NCI-H1694 treated with DMSO at 0.1 percent for 48 hours (cell line): ENCODE measurements around the gene ASB15.

ENCODE experiments used
- DNase-seq: peaks from one replicate; lab custom pipeline; 2025; lab: John Stamatoyannopoulos, UW

ASB15 gene

DNA sequence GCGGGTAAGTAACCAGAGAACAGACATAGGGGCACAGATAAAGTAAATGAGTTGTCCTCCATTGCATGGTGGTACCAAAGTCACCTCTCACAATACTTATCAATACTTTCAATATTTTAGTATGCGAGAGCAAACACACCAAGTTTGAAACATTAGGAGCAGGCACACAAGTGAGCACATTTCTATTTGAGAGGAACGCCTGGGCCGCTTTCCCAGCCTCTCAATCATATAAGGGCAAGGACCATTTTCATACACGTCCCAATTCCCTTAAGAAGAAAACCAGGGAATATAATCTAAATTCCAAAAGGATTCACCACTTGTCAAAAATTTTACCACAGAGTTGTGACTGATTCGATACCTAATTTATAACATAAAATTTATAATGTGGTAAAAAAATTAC is 61.6 kb downstream of the ASB15 start:
- no peak for DNase-seq

DNA sequence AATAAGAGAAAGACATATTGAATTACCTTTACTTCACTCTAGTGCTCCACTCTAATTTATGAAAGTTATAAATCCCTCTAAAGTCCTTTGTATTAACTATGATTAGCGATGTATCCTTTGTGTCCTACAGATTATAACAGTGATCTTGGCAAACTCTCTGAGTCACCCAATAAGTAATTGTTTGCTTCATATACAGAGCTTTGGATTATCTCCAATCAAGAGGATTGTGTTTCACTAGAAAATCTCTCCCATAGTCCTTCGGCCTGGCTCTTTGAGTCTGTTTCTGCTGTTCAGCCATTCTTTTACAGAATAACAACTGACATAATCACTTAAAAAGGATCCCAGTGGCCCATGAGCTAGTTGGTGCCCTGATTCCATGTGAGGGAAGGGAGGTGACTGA is 63.5 kb downstream of the ASB15 start:
- no peak for DNase-seq

DNA sequence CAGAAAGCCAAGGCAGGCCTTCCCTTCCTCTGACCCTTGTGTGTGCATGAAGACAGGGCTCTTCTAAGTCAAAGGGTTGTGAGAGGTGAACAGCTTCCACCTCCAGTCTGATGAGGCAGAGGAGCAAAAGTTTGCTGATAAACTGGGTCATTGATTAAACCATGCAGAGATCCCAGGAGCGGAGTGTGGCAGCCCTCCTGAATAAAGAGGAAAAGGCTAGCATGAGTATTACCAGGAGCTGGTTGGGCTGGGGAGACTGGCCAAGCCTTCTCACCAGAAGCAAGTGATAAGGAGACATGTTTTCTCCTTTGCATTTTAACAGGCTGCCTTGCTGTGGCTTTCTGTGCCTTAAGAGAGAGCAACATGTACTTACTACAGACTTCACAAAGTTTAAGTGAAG is 64.3 kb downstream of the ASB15 start:
- no peak for DNase-seq

DNA sequence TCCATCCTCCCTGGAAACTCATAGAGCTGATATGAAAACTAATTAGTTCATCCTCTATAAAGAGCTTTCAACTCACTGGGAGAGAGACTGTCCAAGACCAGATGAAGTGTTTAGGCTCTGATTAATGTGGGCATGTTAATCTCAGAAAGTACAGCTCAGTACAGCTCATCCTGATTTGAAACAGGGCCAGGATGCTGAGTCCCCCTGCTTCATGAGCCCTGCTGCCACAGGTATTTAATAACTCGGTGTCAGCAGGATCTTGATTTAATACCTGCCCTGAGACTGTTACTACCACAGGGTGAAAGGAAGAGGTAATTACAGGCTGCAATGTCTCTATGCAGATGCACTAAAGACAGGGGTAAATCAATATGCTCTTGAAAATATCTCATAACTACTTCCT is 64.9 kb downstream of the ASB15 start:
- DNase-seq: no peak

DNA sequence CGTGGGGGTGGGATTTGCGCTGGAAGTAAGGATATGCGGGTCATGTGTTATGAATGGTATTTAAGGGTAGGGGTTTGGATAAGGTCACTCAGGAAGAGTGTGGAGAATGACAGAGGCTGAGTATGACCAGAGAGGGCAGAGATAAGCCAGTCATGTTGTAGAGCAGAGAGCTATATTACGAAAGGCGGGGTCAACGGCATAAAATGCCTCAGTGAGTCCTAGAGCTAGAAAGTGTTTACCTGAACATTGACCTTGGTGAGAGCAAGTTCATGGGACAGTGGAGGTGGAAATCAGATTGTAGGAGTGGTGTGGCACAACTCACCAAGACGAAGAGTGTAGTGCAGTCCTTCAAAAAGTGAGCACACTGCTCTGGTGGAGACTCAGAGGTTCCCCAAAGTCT is 67.9 kb downstream of the ASB15 start:
- DNase-seq: no peak

DNA sequence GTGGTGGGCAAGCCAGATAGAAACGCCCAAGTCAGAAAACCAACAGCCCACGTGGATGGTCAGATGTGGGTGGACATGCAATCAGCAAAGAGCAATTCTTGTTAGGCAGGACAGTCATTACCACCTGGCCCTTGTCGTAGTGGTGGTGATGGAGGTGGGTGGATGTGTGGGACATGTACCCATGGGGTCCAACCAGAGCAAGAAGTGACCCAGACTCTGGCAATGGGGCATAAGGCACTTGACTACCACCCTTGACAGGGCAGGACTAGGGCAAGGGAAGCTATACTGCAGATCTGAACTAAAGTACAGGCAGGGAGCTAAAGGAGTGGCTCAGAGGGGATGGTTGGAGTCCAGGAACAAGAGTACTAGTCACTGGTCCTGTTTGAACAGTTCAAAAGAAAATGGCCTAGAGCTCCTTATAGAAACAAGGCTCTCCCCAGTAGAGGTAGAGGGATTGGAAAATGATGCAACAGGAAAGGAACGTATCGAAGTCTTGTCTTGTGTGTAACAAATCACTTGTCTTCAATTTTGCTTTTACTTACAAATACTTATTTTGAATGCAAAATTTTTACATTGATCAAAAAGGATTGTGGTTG is 71.6 kb downstream of the ASB15 start:
- DNase-seq: no peak

DNA sequence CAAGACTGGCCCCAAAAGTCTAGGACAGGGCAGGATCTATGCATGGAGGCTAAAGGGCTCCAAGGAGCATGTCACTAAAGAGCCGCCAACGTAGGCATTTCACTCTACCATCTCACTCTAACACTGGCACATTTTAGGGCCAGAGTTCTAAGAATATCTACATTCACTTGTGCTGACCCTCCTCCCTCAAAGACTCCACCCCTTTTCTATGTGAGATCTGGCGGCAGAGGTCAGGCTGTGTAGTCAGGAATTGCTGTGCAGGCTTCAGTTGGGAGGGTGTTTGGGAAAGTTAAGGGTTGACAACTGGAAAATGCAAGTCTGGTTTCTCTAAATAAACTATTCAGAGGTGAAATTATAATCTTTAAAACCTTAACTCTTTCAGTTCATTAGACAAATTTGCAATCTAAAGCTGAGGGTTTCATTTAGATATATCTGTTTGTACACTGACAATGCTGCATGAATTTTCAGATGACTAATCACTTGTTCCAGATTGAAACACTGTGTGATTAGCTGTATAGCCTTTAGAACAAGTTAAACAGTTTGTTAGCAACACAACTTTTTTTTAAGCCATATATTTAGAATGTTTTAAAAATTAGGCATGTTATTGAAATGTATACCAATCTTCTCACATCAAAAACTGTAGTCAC is 72.3 kb downstream of the ASB15 start:
- DNase-seq: no peak

DNA sequence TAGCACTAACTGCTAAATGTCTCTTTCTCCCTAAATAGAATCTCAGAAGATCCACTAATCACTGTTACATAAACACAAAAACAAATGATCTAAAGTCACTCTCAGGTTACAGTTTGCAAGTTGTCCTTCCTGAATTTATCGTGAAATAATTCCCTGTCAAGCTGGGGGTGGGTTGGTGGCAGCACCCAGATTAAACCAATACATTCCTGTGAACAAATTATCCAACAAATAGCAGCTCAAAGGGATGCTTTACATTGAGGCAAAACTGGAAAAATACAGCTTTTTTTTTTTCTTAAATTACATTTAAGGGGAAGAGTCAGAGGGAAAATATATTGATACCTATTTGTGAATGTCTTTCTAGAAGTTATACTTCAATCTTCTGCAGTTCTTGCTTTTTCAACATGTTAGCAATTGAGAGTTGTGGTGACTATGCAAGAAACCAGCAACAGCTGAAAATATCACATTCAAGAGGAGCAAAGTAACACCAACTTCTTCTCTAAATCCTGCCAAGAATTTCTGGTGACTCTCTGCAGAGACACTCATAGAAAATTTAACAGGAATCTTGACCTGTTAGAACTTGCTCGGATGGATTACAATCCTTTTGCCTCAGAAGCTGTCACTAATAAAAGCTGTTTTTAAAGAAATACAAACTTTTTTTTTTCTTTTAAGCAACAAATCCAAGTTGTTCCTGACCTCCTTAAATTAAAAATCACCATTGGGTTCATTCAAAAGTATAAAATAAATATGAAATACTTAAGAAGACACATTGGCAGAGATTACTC is 73.0 kb downstream of the ASB15 start:
- no peak for DNase-seq

DNA sequence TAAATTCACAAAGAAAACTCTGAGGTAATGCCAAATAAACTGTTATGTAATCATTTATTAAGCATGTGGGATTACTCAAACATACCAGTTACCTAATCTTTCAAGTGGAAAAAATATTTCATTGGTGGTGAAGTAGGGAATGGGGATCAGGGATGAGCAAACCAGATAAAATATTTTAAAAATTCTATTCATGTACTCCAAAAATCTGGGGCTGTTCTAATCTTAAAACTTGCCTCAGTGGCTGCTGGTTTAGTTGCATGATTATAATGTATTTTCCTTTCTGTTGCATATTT is 73.5 kb downstream of the ASB15 start:
- DNase-seq: no peak

DNA sequence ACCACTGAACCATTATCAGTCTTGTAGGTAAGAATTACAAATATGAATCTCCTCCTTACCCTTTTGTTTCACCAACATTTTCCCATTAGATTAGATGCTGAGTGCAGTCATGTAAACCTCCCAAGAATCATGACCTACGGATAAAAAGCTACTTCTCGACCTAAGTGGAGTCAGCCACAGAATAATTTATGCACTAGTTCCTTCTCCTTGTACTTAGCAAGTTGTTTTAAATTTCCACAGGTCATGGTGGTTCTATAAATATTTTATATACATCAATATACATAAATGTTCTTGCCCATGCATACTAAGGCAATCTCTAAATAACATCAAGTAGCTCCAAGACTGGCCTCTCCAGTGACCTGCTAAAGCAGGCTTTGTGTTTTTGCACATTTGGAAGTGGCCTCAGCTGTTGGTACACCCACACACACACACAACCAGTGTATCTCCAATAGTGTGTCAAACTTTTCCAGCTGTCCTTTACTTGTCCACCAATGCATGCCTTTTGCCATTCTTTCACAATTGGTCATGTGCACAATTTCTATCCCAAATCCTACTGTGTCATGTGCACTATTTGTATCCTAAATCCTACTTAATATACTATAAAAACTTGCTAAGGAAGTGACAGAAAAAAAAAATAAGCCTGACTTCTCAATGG is 75.6 kb downstream of the ASB15 start:
- no peak for DNase-seq

DNA sequence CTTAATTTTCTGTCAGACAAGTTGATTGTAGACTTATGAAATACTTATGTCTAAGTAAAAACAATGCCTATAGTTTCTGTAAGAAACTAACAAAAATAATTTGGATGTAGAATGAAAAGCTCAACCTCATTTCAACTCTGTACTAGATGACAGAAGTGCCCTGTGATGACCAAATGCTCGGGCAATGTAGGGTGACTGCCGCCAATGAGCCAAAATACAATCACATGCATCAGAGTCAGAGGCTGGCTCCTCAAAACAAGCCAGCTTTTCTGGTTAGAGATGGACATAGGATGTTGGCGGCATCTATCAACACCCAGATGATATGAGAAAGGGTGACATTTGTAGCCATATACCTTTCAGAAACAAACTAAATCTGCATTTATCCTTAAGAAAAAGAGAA is 78.0 kb downstream of the ASB15 start:
- DNase-seq: no peak

DNA sequence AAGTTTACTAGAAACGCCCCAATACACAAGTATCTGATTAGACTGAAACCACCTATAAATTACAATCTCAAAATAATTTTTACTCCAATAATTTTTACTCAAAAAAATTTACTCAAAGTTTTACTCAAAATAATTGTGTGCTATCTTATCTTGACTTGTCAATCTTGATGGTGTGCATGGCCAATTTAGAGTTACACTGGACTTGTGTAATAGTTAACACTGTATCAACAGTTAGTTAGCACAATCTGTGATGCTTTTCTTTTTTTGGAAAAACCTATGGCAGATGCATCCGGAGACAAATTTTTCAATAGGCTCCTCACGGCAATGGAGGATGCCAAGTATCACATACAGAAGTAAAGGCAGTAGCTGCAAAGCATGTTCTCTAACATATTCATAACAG is 79.0 kb downstream of the ASB15 start:
- DNase-seq: no peak

DNA sequence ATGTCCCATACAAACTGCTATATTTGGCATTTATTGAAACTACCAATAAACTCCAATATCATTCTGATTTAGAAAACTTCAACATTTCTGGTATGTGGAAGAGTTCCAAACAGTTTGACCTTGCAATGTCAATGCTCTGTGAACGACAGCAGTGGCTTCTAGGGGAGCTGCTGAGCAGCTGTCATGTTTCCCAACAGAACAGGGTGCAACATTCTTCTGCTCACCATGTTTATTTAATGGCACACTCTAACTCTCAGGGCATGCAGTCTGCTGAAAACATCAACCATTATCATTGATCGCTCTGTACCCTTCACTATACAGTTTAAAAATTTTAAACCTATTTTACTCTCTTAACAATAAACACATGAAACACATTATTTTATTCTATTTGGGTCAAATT is 79.9 kb downstream of the ASB15 start:
- no peak for DNase-seq

DNA sequence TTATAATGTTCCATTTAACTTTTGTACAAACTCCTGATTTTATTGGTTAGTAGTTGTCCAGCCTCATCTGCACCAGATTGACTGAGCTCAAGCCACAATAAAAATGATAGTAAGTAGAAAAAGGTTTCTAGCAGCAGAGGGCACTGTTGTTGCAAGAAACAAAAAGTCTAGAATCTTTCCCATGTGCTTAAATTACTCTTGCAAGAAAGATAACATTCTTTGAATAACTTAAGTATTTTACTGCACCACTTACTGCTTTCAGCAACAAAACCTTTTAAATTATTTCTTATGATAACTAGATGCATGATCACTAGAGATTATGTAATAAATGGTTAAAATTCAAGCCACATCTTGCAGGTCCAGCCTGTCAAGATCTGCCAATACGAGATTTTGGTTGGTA is 81.1 kb downstream of the ASB15 start:
- DNase-seq: peak; percentile 35

DNA sequence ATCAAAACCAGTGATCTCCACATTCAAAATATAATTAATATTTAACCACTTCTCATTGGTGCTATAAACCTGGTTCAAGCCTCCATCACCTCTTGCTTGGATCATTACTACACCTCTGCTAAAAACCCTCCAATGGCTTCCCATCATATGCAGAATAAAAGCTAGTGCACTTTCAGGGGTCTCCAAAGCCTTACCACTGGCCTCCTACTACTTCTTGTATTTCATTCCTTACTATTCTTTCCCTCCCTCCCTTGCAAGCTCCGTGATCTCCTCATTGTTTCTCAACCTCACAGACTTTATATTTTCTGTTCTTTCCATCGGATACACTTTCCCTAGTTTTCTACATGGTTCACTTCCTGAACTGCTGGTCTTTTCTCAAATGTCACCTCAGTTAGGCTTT is 85.5 kb downstream of the ASB15 start:
- DNase-seq: no peak

DNA sequence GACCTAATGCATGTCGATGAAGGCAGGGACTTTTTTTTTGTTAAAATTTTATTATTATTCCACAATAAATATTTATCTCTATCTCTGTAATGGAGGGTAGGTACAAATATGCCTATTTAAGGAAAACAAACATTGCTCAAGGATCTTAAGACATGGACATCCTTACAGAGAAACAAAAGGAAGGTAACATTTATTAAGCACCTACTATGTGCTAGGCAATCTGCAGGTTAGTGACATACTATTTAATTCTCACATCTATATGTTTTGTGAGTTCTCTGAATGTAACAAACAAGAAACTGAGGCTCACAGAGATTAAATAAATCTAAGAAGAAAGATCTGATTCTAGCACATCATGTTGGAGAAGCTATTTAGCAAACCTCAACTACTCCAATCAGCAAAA is 86.1 kb downstream of the ASB15 start:
- no peak for DNase-seq
